Cardiac muscle cell (in vitro differentiated cells and primary cell): Measurements from ENCODE around the gene PPM1H. TPM values are rescaled to one million over a fixed set of nuclear protein-coding genes. Genes with fewer than 3 reads are reported as not detected.

Experiments used
- DNase-seq, 2 donors: peaks; one replicate each; pipeline versions ENCODE4 v3.0.0 to v3.0.0-alpha.2; 2010 to 2017; ENCODE audit warnings: low read depth in 1 of 2, low spot score in 1 of 2
- H3K27ac ChIP-seq: fragments of 200-600 bp; sonication (generic); 2 replicates; pipeline ENCODE4 v1.5.1; 2016
- H3K27me3 ChIP-seq: fragments of 200-600 bp; sonication (generic); 2 replicates; pipeline ENCODE4 v1.6.0; 2016; ENCODE audit warnings: control low read depth
- H3K36me3 ChIP-seq: fragments of 200-600 bp; sonication (generic); 2 replicates; pipeline ENCODE4 v1.5.1; 2016; ENCODE audit warnings: control low read depth
- H3K4me1 ChIP-seq: fragments of 200-600 bp; sonication (generic); 2 replicates; pipeline ENCODE4 v1.8.1; 2017; ENCODE audit warnings: low read depth, mild to moderate bottlenecking, mixed run types
- H3K4me3 ChIP-seq: fragments of 200-600 bp; sonication (generic); 2 replicates; pipeline ENCODE4 v1.5.1; 2016; ENCODE audit warnings: mild to moderate bottlenecking
- H3K9me3 ChIP-seq: fragments of 200-600 bp; sonication (generic); 2 replicates; pipeline ENCODE4 v1.5.1; 2017; ENCODE audit warnings: low read depth, mild to moderate bottlenecking, control low read depth
- polyA plus RNA-seq: library from polyadenylated mRNA; unstranded; fragments of >200 nt; fragmentation: Nextera tagmentation; extraction: Ambion mirVana; gene quantifications from 2 replicates; pipeline ENCODE4 v1.2.1, GENCODE V29; 2016
- total RNA-seq: library from RNA; depleted of rRNA; stranded (reverse); fragments of >200 nt; gene quantifications from 2 replicates; pipeline ENCODE4 v1.2.3, GENCODE V29; 2016
- TF ChIP-seq, protein P1 (sequence below): IDR thresholded peaks from 2 replicates; pipeline ENCODE4 v1.5.1; 2012; ENCODE audit warnings: low read depth, mild to moderate bottlenecking, low read length

The PPM1H gene
- total and polyA plus RNA-seq, 2 experiments from 2014 or later: 2.9 to 3.3 TPM

GRCh38 chr12:62637679-62638078 is 297.3 kb downstream of the PPM1H start:
- Histone ChIP-seq H3K27ac (no peak overlapping the region), H3K36me3 (no peaks in the 10 kb centered on the region), H3K4me3 (no peak overlapping the region), H3K27me3 (peaks cover 6% of the 10 kb centered on the region), H3K4me1 (no peaks in the 10 kb centered on the region), H3K9me3 (no peaks in the 10 kb centered on the region)
- TF ChIP-seq, protein P1, sequence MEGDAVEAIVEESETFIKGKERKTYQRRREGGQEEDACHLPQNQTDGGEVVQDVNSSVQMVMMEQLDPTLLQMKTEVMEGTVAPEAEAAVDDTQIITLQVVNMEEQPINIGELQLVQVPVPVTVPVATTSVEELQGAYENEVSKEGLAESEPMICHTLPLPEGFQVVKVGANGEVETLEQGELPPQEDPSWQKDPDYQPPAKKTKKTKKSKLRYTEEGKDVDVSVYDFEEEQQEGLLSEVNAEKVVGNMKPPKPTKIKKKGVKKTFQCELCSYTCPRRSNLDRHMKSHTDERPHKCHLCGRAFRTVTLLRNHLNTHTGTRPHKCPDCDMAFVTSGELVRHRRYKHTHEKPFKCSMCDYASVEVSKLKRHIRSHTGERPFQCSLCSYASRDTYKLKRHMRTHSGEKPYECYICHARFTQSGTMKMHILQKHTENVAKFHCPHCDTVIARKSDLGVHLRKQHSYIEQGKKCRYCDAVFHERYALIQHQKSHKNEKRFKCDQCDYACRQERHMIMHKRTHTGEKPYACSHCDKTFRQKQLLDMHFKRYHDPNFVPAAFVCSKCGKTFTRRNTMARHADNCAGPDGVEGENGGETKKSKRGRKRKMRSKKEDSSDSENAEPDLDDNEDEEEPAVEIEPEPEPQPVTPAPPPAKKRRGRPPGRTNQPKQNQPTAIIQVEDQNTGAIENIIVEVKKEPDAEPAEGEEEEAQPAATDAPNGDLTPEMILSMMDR: no peak
- no peak for DNase-seq

DNA sequence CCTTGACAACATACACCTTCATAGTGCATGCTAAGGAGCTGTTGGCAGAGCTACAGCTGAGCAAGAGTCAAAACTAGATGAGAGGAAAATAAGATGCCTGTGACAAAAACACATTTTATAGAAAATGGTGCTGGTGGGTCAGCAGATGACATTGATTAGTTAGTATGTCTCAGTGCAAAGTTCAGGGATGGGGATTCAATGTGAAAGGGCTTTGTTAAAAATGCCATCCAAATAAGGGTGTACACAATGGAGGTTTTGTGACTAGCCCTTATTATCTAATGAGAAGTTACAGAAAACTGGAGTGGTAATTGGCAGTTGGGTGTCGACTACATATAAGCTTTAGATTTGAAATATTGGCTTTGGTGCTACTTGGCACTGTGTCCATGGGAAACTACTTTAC is 299.3 kb downstream of the PPM1H start:
- no peak overlapping the region for H3K27ac ChIP-seq
- no peak overlapping the region for H3K4me3 ChIP-seq
- H3K4me1 ChIP-seq: no peaks in the 10 kb centered on the region
- H3K27me3 ChIP-seq: peaks cover 26% of the 10 kb centered on the region
- no peak for DNase-seq
- TF ChIP-seq, protein P1: no peak
- H3K9me3 ChIP-seq: no peaks in the 10 kb centered on the region
- no peaks in the 10 kb centered on the region for H3K36me3 ChIP-seq

DNA sequence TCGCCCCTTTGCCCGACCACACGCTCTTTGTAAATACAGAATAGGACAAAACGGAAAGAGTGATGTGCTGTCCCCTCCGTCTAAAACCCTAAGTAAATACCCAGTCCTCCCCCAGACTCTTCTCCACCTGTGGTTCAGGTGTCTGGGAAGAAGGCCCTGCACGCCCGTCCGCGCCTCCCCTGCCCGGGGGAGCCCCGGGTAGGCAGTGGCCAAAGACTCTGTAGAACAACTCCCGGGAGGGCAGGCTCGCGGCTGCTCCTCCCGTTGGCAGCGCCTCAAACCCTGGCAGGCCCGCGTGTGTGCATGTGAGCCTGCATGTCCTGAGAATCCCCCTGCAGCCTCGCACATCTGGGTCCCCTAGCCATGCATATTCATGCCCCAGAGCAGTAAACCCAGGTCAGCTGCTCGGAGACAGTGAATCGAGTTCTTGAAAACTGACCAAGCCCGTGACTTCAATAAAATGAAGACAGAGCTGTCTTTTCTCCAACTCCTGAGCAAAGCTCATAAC is 302.5 kb downstream of the PPM1H start:
- H3K4me1 ChIP-seq: no peaks in the 10 kb centered on the region
- DNase-seq: peak in 1 of 2 donors; percentile 65
- H3K27me3 ChIP-seq: peaks cover 38% of the 10 kb centered on the region
- TF ChIP-seq, protein P1: no peak
- peak overlapping the region; percentile 23 for H3K4me3 ChIP-seq
- no peak overlapping the region for H3K27ac ChIP-seq
- H3K9me3 ChIP-seq: no peaks in the 10 kb centered on the region
- H3K36me3 ChIP-seq: no peaks in the 10 kb centered on the region

- H3K36me3 ChIP-seq: no peaks in the 10 kb centered on the region
Observed at GRCh38 chr12:62631471-62632410, 303.2 kb downstream of the PPM1H start.

GRCh38 chr12:62629971-62630739 is 304.8 kb downstream of the PPM1H start:
- TF ChIP-seq, protein P1: no peak
- H3K27me3 ChIP-seq: peaks cover 38% of the 10 kb centered on the region
- H3K4me3 ChIP-seq: no peak overlapping the region
- H3K36me3 ChIP-seq: no peaks in the 10 kb centered on the region
- no peak overlapping the region for H3K27ac ChIP-seq
- no peaks in the 10 kb centered on the region for H3K4me1 ChIP-seq
- DNase-seq: no peak
- H3K9me3 ChIP-seq: no peaks in the 10 kb centered on the region

More at GRCh38 chr12:62631471-62632410, 303.2 kb downstream of the PPM1H start:
- Histone ChIP-seq H3K4me3 (peak overlapping the region; percentile 23), H3K27ac (no peak overlapping the region), H3K4me1 (no peaks in the 10 kb centered on the region), H3K9me3 (no peaks in the 10 kb centered on the region), H3K27me3 (peaks cover 38% of the 10 kb centered on the region)
- TF ChIP-seq, protein P1: peak; percentile 59
- DNase-seq: peak; percentile 47 to 91
